Measurements from ENCODE around the gene ZNF469.

Gene ZNF469

DNA sequence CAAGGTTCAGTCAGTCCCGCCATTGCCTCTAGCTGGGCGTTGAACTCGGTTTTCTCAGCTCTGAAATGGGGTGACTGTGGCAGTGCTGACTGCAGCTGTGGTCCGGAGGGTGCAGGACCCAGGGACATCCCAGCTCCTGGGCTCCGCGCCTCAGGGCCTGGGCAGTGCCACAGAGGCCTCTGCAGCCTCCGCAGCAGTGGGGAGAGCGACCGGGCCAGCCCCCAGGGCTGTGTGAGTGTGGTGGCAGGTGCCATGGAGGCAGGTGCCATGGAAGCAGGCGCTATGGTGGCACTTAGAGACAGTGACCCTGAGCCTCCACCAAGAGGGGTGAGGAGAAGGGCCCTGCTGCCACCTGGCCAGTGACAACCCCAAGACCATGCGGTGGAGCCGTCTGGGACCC, 30.9 kb downstream of the ZNF469 start:
- no peak for TF ChIP-seq CTCF (IDR thresholded peaks at IDR 0.05; ENCODE audit: borderline replicate concordance, extremely low read depth, low read length, poor library complexity, severe bottlenecking)
- TF ChIP-seq EZH2 (IDR thresholded peaks at IDR 0.05; ENCODE audit: borderline replicate concordance, low read depth, low read length, severe bottlenecking), result no peak
- no peak overlapping the region for H3K9ac ChIP-seq (ENCODE audit: low read depth, low read length)
- no peaks in the 10 kb centered on the region for H4K20me1 ChIP-seq (ENCODE audit: insufficient read depth, low read length)
- H3K4me1 ChIP-seq (ENCODE audit: insufficient read depth, low read length), result no peaks in the 10 kb centered on the region
- DNase-seq (no peak), ATAC-seq (ENCODE audit: insufficient read depth, low read depth) (no peak)
- no peaks in the 10 kb centered on the region for H3K79me2 ChIP-seq (ENCODE audit: insufficient read depth, low read length)
- H3K4me3 ChIP-seq (ENCODE audit: low read depth in 1 of 2, low read length in 2 of 2), result no peak overlapping the region
- no peaks in the 10 kb centered on the region for H3K27me3 ChIP-seq (ENCODE audit: insufficient read depth, low read length, poor library complexity)
- no peak overlapping the region for H3K27ac ChIP-seq (ENCODE audit: low read length)
- H3K4me2 ChIP-seq (ENCODE audit: insufficient read depth, low read length), result no peak overlapping the region
- no peaks in the 10 kb centered on the region for H3K9me3 ChIP-seq (ENCODE audit: insufficient read depth, low read length, severe bottlenecking)
- H3K36me3 ChIP-seq (ENCODE audit: insufficient read depth, low read length), result no peaks in the 10 kb centered on the region
- H2AFZ ChIP-seq (ENCODE audit: low read depth, low read length), result no peak overlapping the region

- Histone ChIP-seq H3K9me3 (ENCODE audit: insufficient read depth, low read length, severe bottlenecking) (no peaks in the 10 kb centered on the region), H3K27me3 (ENCODE audit: insufficient read depth, low read length, poor library complexity) (no peaks in the 10 kb centered on the region), H2AFZ (ENCODE audit: low read depth, low read length) (no peak overlapping the region), H4K20me1 (ENCODE audit: insufficient read depth, low read length) (no peaks in the 10 kb centered on the region), H3K4me2 (ENCODE audit: insufficient read depth, low read length) (no peak overlapping the region), H3K36me3 (ENCODE audit: insufficient read depth, low read length) (no peaks in the 10 kb centered on the region), H3K4me1 (ENCODE audit: insufficient read depth, low read length) (no peaks in the 10 kb centered on the region), H3K27ac (ENCODE audit: low read length) (no peak overlapping the region), H3K9ac (ENCODE audit: low read depth, low read length) (no peak overlapping the region), H3K79me2 (ENCODE audit: insufficient read depth, low read length) (no peaks in the 10 kb centered on the region), H3K4me3 (ENCODE audit: low read depth in 1 of 2, low read length in 2 of 2) (no peak overlapping the region)
- DNase-seq, result no peak
- no peak for ATAC-seq (ENCODE audit: insufficient read depth, low read depth)
- no peak for TF ChIP-seq CTCF (IDR thresholded peaks at IDR 0.05; ENCODE audit: borderline replicate concordance, extremely low read depth, low read length, poor library complexity, severe bottlenecking)
- TF ChIP-seq EZH2 (IDR thresholded peaks at IDR 0.05; ENCODE audit: borderline replicate concordance, low read depth, low read length, severe bottlenecking), result no peak
These were observed 32.0 kb downstream of the ZNF469 start for GRCh38 chr16:88414521-88415380.

GRCh38 chr16:88415381-88415705, 32.6 kb downstream of the ZNF469 start:
- Histone ChIP-seq H4K20me1 (ENCODE audit: insufficient read depth, low read length) (no peaks in the 10 kb centered on the region), H3K4me1 (ENCODE audit: insufficient read depth, low read length) (no peaks in the 10 kb centered on the region), H2AFZ (ENCODE audit: low read depth, low read length) (no peak overlapping the region), H3K4me2 (ENCODE audit: insufficient read depth, low read length) (no peak overlapping the region), H3K79me2 (ENCODE audit: insufficient read depth, low read length) (no peaks in the 10 kb centered on the region), H3K9me3 (ENCODE audit: insufficient read depth, low read length, severe bottlenecking) (no peaks in the 10 kb centered on the region), H3K27ac (ENCODE audit: low read length) (no peak overlapping the region), H3K36me3 (ENCODE audit: insufficient read depth, low read length) (no peaks in the 10 kb centered on the region), H3K4me3 (ENCODE audit: low read depth in 1 of 2, low read length in 2 of 2) (no peak overlapping the region), H3K27me3 (ENCODE audit: insufficient read depth, low read length, poor library complexity) (no peaks in the 10 kb centered on the region), H3K9ac (ENCODE audit: low read depth, low read length) (no peak overlapping the region)
- ATAC-seq (ENCODE audit: insufficient read depth, low read depth), result no peak
- no peak for DNase-seq
- TF ChIP-seq CTCF (IDR thresholded peaks at IDR 0.05; ENCODE audit: borderline replicate concordance, extremely low read depth, low read length, poor library complexity, severe bottlenecking) (no peak), EZH2 (IDR thresholded peaks at IDR 0.05; ENCODE audit: borderline replicate concordance, low read depth, low read length, severe bottlenecking) (no peak)
